CD1c-positive myeloid dendritic cell (primary cell): ENCODE results near the gene DOCK3.

ENCODE experiments used
- DNase-seq: peaks from one replicate; pipeline ENCODE4 v3.0.0-alpha.2; 2016; ENCODE audit errors: extremely low spot score

DOCK3 gene

DNA sequence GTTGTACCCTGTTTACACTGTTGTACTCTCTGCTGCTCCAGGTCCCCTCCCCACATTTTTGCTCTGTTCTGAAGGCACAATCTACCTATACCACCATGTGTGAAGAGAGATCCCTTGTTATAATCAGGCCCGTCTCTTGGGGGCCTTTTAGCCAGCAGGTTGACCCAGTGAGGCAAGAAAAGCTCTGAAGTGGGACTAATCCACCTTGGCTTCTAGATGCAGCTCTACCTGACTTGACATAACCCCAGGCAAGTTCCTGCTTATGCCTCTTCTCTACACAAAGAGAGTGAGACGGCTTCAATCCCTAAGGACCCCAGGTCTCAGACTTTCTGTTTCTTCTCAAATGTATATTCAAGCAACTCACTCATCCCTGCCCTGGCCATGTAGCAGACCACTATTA is 653.5 kb downstream of the DOCK3 start:
- no peak for DNase-seq

DNA sequence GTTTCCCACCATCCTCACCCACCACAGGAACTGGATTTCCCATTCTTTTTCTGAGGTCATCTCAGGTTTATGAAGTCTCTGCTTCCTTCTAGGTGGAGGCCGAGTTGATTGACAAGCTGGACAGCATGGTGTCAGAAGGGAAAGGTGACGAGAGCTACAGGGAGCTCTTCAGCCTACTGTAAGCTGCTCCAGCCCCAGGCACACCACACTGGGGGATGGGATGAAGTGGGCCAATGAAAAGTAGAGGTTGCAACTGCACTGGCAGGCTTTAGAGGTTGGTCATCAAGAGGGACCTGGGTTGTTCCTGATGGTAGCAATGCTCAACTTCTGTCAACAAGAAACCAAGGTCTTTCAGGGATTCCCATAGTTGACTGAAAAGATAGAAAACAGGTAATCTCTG is 655.3 kb downstream of the DOCK3 start:
- DNase-seq: no peak

DNA sequence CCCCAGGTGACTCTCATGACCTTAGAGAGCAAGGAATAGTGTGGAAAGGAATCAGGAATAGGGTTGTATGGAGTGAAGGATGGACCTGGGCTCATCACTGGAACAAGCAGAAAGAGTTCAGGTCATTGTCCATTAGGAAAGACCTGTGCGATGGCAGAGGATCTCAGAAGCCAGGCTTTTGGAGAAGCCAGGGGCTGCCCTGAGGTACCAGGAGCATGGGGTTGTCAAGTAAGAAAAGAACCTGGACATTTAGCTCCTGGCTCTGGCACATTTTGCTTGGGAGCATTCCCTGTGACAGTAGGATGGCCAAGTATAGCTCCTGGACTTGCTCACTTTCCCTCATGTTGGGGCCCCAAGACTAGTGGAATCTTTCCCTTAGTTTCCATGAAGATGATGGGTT is 657.4 kb downstream of the DOCK3 start:
- DNase-seq: no peak

DNA sequence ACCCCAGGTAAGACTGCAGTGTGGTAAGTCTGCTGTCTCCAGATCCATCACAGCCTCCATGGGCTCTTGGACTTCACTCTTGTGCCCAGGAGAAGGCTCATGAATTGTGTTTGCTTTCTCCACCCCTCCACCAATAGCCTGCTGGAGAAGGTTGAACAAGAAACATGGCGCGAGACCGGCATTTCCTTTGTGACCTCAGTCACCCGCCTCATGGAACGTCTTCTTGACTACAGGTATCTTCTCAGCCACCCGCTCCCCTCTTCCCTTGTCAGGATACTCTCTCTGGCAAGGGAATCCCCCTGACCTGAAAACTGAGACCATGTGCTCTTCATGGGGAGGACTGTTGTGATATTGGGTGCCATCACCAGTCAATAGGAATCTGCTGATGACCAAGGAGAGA is 658.3 kb downstream of the DOCK3 start:
- DNase-seq: no peak

DNA sequence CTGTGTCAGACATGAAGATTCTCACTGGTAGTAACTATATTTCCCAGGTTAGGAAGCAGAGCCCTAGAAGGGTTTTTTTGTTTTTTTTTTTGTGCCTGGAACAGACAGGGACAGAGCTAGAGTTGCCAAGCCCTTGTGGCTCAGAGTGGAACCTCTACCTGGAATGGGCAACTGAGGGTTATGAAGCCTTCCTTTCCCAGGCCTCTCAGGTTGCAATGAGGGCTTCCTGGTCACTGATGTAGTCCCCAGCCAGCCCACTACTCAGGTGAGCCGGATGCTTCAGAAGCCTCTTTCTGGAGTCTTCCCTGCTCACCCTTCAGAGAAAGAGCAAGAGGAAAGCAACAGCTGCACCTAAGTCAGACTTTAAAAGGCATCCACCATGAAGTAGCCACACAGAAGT is 661.5 kb downstream of the DOCK3 start:
- no peak for DNase-seq

DNA sequence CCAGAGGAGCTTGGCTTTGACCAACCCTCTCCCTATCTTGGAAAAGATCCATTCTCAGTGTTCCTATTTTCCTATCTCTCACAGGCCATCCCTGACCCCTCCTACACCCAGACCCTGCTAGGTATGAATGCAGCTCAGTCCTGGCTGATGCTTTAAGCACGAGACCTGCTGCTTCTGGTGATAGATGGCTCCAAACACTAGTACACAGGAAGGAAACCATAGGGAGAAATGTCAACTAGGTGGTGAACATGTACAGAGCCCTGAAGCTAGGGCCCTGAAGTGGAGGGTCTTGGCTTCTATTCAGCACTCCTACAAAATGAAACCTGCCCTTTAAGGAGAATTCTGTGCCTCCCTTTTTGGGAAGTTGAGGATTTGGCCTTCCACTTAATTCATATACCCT is 662.9 kb downstream of the DOCK3 start:
- no peak for DNase-seq

DNA sequence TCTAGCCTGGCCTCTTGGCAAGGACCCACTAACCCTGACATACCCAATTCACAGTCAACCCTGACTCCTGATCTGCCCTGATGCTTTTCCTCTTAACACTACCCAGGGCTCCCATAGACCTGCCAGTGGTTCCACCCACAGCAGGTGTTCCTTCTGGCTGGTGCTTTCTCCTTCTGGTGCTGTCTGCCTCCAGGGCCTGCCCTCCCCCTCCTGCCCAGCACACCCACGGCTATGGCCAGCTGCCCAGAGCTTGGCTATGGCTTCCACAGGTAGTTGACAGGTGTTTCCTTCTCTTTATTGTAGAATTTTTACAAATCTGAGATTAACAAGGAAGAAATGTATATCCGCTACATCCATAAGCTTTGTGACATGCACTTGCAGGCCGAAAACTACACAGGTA is 663.9 kb downstream of the DOCK3 start:
- no peak for DNase-seq

DNA sequence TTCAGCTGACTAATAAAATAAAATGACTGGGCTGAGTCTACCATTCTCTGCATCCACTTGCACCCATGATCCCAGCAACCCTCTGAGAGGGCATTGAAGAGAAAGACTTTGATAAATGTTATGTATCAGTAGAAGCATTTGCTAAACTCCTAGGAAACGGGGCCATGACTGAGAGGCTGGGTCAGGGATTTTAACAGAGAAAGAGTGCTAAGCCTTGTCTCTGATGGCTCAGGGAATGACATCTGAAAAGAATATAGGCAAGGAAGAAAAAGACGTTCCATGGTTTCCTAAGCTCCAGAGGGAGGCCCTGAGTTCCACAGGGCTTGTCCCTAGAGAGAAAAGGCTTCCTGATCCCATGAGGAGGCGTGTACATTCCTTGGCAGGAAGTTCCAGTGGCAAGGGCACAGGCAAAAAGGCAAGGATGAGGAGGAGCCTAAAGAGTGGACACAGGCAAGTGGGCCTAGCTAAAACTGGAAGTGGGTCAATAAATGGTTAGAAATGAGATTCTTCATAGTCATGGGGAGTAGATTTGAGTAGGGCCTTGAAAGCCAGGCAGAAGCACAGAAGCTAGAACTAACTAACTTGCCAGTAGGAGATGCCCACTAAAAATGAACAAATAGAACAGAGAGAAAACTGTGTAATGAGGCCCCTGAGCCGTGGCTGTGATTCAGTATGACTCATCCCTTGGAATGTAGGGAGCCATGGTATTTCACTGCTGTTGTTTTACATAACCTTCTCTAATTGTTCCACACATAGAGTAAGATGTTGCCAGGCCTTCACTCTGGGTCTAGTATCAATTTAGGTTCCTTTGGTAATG is 665.5 kb downstream of the DOCK3 start:
- no peak for DNase-seq

DNA sequence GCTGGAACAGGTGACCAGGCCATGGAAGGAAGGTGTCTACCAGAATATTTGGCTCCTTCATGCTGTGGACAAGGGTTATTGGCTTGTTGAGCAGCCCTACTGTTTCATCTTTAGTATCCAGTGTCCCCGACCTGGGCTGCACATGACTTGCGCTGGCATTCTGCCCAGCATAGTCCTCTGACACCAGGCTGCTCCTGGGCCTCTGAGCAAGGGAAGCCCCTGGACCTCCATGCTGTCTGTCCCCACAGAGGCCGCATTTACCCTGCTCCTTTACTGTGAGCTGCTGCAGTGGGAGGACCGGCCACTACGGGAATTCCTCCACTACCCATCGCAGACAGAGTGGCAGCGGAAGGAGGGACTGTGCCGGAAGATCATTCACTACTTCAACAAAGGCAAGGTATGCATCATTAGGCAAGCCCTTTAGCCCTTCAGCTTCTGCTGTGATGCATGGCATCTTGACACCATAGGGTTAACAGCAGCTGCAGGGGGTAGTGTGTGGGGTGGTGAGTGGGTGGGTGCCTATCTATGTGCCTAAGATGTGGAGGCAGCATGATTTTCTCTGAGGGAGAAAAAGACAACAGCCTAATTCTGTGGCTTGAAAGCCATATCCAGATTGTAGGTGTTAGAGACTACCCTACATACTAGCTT is 666.4 kb downstream of the DOCK3 start:
- DNase-seq: no peak

DNA sequence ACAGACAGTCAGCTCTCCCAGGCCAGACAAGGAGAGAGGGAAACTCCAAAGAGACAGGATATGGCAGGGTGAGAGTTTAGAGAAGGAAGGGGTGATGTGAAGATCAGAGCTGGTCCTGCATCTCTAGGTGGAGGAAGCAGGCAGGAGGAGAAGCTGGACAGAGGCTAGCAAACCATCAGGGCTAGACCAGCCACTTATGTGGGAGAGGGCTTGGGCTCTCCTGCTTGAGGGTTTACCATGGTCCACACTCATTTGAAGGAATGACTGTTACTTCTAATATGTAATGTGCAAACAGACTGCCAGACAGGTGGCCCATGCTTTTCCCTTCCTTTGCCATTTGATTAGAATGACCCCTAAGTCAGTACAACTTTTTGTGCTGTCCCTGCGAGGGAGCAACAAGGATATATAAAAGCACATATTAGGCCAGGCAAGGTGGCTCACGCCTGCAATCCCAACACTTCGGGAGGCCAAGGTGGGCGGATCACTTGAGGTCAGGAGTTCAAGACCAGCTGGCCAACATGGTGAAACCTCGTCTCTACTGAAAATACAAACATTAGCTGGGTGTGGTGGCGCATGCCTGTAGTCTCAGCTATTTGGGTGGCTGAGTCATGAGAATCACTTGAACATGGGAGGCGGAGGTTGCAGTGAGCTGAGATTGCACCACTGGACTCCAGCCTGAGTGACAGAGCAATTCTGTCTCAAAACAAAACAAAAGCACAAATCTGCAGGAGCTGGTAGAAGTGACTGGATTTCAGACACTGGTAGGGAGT is 669.4 kb downstream of the DOCK3 start:
- DNase-seq: no peak

DNA sequence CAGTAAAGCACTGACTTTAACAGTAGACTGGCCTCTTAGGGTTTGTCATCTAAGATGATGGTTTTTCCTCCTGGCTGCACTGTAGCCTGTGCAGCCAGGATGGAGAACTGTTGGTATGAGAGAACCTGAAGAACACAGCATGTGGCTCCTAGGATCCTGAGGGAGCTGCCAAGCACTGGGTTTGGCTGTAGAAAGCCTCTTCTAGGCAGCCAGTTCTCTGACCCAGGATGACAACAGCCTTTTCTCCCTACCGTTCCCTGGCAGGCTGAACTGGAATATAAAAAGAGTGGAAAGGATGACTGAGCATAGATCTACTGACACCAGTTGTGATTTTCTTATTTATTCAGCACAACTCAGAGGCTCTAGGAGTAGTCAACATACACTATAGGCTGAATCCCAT is 676.0 kb downstream of the DOCK3 start:
- no peak for DNase-seq

DNA sequence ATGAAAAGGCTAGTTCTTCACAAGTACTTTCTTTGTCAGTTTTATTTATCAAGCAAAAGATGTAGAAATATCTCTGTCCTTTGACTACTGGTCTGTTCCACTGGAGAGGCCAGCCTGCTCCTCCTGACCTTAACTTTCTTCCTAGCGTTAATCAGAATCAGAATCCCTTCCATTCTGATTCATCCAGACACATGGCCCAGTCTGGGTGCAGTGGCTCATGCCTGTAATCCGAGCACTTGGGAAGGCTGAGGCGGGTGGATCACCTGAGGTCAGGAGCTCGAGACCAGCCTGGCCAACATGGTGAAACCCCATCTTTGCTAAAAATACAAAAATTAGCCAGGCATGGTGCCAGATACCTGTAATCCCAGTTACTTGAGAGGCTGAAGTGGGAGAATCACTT is 678.4 kb downstream of the DOCK3 start:
- DNase-seq: no peak

DNA sequence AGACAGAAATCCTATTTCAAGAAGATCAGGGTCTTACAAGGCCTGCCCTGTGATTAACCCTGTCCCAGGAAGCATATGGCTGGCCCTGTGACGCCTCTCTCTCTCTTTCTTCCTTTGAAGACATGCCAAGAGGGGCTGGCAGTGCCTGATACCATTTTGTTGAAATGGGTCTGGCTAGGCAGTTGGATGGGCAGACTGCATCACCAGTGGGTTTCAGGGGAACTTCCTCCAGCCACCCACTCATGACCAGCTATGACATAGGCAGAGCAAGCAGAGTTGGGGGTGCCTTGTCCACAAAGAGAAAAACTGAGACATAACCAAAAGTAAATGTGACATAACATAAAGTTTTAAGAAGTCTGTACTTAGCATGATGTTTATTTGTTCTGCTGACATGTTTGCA is 679.0 kb downstream of the DOCK3 start:
- peak; percentile 2 for DNase-seq

DNA sequence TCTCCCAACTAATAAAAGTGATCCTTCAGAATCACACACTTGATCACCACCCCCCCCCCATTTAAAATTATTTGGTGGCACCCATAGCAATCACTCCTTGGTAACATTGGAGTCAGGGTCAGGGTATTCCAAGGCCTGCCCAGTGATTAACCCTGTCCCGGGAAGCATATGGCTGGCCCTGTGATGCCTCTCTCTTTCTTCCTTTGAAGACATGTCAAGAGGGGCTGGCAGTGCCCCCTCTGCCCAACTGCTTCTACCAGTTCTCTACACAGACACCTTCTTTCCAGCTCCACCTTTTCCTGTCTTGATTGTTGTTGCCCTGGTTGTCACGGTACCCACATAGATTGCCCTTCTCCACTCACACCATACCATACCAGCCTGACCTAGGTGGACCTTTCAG is 679.4 kb downstream of the DOCK3 start:
- no peak for DNase-seq

DNA sequence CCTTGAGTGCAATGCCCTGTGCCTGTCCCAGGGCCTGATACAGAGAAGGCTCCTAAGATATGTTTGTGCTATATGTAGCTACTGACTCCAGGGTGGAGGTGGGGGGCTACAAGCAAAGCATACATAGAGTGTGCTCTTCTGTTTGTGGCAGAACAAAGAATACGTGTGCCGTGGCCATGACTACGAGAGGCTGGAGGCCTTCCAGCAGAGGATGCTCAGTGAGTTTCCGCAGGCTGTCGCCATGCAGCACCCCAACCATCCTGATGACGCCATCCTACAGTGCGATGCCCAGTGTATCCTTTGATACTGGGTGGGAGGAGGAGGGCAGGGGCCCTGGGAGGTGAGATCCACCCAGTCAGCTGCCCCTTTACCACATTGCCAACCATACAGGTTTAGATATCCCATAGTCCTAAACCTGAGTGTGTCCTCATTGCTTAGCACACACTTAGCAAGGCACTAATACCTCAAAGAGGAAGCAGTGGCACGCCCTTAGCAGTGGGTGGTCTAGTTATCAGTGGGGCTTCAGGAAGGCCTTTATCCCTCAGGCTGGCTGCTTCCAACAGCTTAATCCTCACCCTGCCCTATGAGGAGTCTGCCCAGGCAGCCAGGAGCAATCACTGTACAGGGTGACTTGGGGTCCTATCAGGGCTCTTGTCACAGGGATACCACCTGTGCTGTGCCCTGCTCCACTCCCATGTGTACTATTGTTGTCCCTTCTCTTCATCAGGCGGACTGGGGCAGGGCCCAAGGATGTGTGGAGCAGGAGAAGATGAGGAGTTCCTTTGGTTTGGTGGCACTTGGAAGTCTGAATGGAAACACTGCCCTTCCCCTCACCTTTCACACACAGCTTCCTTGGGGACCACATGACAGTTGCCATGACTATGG is 680.2 kb downstream of the DOCK3 start:
- no peak for DNase-seq

DNA sequence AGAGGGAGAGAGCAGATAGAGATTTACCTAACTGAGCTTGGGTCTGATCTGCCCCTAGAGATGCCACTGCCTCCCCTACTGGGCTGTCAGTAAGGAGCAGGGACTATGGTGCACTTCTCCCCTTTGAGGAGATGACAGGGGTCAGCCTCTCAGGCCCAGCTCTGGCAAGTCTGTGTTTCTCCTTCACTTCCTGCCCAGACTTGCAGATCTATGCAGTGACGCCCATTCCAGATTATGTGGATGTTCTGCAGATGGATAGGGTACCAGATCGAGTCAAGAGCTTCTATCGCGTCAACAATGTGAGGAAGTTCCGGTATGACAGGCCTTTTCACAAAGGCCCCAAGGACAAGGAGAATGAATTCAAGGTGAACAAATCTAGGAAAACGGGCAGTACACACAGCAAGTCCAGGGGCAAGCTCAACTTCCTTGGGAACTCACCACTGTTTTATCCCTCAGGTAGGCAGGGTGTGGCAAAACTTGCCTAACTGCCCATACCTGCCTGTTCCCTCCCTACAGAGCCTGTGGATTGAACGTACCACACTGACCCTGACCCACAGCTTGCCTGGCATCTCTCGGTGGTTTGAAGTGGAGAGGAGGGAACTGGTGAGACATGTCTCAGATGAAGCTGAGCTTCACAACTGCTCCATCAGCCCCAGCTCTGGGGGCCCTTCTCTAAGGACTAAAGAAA is 681.3 kb downstream of the DOCK3 start:
- DNase-seq: no peak

DNA sequence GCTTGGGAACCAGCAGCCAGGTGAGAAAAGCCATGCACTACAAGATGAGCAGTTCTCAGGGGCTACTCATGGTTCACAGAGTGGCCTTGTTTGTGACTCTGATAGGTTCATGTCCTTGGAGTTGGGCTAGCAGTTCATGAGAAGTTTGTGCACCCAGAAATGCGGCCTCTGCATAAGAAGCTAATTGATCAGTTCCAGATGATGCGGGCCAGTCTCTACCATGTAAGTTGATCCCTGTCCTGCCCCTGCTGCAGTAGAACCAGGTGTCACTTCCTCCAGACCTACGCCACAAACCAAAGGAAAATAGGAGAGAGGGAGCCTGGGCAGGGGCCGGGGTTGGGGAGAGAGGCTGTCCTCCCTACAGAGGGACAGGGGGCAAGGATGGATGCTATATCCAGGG is 683.1 kb downstream of the DOCK3 start:
- no peak for DNase-seq

DNA sequence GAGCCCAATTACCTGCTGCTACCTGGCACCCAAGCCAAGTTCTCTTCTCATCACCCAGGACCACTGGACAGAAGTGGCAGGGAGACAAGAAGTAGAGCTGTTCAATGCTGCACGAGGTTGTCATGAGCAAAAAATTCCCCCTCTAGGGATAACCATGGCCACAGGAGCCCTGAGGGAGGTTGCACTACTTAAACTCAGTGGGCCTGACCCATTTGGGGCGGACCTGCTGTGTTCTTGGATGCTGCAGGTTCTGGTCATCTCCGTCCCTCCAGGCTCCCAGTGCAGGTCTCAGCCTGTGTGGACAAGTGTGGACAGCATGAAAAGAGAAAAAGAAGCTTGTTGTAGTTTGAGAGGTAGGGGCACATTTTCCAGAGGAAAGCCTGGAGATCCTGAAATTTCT is 684.3 kb downstream of the DOCK3 start:
- no peak for DNase-seq

DNA sequence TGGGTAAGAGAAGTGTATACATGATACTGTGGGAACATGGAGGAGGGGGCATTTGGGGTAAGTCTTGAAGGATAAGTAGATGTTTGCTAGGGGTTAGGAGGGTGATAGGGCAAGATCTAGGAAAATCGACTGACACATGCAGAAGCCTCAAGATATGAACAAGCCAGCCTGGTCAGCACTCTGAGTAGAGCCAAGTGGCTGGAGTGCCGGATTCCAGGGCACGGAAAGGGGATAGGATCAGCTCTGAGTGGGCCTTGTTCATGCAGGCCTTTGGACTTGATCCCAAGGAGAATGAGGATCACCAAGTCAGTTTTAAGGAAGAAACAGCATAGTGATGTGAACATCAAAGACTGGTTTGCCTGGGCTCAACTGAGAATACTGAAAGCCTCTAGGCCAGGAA is 686.1 kb downstream of the DOCK3 start:
- no peak for DNase-seq

DNA sequence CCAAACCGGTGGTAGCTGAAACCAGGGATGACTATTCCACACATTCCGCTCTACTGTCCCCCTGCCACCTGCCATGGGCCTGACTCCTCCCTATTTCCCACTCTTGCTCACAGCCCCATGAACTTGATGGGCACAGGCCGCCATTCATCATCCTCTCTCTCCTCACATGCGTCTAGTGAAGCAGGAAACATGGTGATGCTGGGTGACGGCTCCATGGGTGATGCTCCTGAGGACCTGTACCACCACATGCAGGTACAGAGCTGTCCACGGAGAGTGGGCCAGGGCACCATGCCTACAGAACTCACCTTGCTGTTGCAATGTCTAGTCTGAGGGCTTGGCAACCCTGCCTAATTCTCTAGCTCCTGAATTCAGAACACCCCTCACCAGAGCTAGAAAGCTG is 687.0 kb downstream of the DOCK3 start:
- DNase-seq: no peak

DNA sequence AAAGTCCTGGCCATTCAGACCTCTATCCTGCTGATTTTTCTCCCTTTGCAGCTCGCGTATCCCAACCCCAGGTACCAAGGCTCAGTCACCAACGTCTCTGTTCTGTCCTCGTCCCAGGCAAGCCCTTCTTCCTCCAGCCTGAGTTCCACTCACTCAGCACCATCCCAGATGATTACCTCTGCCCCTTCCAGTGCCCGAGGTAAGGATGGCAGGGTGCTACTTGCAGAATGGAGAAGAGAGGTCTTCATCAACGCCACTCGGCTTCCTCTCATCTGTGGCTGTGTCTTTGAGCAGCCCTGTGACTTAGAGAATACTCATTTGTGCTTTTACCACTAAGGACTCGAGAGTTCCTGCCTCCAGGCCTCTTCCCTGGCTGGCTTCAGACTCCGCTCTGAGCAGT is 687.7 kb downstream of the DOCK3 start:
- DNase-seq: no peak
